Gastroesophageal sphincter (tissue), 3 donors: ENCODE data around the gene FAM83D.

Experiments
- EP300 ChIP-seq: sonication (generic); formaldehyde crosslinking; IDR thresholded peaks from one replicate; pipeline ENCODE4 v1.6.1; 2017; ENCODE audit warnings: antibody characterized with exemption, mild to moderate bottlenecking
- POLR2A ChIP-seq, 2 donors: fragments of 450-650 bp; IDR thresholded peaks; one replicate each; pipeline ENCODE4 v1.6.1; 2017; ENCODE audit warnings: antibody characterized with exemption in 2 of 2, mild to moderate bottlenecking in 2 of 2, moderate library complexity in 1 of 2
- POLR2AphosphoS5 ChIP-seq: sonication (generic); formaldehyde crosslinking; IDR thresholded peaks from one replicate; pipeline ENCODE4 v1.6.1; 2017; ENCODE audit warnings: antibody characterized with exemption
- TF ChIP-seq, protein P1 (sequence below), 4 experiments: fragments of 200-600 bp in 2 of 4; fragments of 450-650 bp in 2 of 4; sonication (generic) in 1 of 4; IDR thresholded peaks; one replicate each; pipeline ENCODE4 v1.5.1; 2017 to 2019; ENCODE audit warnings: antibody characterized with exemption in 4 of 4, mild to moderate bottlenecking in 2 of 4, moderate library complexity in 2 of 4

DNA sequence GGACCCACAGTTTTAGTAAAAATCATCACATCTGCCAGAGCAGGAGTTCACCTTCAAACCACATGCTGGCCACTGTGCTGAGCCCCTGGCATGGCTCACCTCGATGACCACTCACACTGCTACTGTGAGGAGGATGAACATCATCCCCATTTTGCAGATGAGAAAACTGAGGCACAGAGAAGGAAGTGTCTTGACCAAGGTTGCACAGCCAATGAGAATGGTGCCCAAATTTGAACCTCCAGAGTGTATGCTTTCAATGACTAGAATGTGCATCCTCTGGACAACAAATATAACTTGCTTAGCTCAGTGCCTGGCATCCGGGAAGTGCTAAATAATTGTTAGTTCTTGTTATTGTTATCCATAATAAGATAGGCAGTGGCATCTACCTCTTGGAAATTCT is 37.2 kb upstream of the FAM83D start:
- no peak for TF ChIP-seq EP300
- no peak for TF ChIP-seq POLR2A (IDR thresholded peaks at IDR 0.05)
- TF ChIP-seq, protein P1, sequence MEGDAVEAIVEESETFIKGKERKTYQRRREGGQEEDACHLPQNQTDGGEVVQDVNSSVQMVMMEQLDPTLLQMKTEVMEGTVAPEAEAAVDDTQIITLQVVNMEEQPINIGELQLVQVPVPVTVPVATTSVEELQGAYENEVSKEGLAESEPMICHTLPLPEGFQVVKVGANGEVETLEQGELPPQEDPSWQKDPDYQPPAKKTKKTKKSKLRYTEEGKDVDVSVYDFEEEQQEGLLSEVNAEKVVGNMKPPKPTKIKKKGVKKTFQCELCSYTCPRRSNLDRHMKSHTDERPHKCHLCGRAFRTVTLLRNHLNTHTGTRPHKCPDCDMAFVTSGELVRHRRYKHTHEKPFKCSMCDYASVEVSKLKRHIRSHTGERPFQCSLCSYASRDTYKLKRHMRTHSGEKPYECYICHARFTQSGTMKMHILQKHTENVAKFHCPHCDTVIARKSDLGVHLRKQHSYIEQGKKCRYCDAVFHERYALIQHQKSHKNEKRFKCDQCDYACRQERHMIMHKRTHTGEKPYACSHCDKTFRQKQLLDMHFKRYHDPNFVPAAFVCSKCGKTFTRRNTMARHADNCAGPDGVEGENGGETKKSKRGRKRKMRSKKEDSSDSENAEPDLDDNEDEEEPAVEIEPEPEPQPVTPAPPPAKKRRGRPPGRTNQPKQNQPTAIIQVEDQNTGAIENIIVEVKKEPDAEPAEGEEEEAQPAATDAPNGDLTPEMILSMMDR (IDR thresholded peaks at IDR 0.05): no peak
- no peak for TF ChIP-seq POLR2AphosphoS5
